HG02938 (cell line): Measurements from ENCODE around the gene FAHD2A.
A peak's percentile ranks its signal among the peaks of the same experiment; 100 is the strongest.
"Not testable (repeated sequence)": the region's sequence is repeated elsewhere in the genome, so short reads cannot be mapped to it uniquely, and the experiment has no call there.

Experiments used
- ATAC-seq: cut with Tn5 transposase; IDR thresholded peaks from one replicate; pipeline ENCODE4 v1.9.1; 2021; ENCODE audit warnings: mild to moderate bottlenecking, moderate library complexity; ENCODE audit not compliant: unreplicated experiment

Gene FAHD2A, protein sequence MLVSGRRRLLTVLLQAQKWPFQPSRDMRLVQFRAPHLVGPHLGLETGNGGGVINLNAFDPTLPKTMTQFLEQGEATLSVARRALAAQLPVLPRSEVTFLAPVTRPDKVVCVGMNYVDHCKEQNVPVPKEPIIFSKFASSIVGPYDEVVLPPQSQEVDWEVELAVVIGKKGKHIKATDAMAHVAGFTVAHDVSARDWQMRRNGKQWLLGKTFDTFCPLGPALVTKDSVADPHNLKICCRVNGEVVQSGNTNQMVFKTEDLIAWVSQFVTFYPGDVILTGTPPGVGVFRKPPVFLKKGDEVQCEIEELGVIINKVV

DNA sequence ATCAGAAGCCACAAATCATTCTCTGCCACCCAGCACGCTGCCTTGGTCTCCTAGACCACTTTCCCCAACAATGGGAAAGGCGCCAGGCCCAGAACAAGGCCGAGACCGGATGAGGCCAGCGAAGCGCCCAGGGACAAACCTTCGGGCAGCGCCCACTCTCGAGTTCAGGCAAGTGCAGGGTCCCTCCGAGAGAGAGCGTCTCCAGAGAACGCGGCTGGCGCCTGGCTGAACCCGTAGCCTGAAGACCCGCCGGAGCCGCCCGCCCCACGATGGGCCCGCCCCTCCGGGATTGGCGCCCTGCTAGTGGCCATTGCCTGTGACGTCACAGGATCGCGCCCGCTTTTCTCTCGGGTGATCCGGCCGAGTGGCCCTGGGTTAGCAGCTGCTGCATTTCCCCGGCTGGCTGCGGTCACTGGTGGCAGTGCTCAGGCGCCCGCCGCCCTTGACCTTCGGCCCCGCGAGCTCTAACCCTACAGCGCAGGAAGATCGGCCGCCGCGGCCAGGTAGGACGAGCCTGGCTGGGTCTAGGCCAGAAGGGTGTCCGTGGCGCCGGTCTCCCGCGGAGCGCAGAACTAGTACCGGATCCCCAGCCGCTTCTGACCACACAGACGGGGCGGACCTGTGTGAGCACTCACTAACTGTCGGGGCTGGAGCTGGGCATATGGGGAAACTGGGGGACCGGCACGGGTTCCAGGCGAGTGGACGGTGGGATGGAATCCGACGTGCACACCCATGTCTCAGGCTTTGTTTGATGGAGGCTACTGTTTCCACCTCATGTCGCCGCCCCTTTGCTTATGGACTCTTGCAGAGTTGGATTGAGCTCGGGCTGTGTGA, at the start of gene FAHD2A:
Gene FAHD2A (plus strand): TSS at position 339 of the 834 bp plus-strand sequence. CDS start 2,851 bp downstream, outside the sequence.
- ATAC-seq = peak; percentile 88

GRCh38 chr2:95353055-95353575, 49.4 kb upstream of the FAHD2A start:
- ATAC-seq = no peak

DNA sequence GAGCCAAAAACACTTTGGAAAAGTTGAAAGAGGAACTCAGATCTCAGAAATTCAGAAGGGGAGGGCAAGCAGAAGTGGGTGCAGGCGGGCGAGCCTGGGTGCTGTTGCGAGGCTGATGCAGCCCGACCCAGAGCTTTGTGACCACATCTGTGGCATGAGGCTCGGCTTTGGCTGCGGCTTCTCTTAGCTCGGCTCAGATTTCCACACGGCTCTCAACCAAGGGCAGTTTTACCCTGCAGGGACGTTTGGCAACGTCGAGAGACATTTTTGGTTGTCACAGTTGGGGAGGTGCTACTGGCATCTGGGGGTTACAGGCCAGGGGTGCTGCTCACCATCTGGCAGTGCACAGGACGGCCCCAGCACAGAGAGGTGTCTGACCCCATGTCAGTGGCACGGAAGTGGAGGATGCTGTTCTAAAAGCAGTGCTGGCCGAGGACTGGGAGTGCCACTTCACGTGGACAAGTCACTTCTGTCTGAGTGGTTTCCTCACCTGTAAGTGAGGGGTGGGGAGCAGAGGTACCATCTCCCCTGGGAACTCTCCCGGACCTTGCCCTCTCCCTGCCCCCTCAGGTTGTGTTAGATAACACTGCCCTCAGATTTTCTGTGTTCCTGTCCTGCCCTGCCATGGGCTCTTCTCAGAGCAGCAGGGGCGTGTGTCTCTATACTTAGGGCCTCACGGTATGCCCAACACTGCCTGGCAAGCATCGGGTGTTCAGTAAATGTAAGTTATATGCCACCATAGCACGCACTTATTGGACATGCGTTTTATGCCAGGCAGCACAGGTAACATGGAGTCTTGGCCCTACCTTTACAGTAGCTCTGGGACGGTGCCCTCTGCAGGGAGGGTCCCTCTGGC, 48.7 kb upstream of the FAHD2A start:
- ATAC-seq = no peak

DNA sequence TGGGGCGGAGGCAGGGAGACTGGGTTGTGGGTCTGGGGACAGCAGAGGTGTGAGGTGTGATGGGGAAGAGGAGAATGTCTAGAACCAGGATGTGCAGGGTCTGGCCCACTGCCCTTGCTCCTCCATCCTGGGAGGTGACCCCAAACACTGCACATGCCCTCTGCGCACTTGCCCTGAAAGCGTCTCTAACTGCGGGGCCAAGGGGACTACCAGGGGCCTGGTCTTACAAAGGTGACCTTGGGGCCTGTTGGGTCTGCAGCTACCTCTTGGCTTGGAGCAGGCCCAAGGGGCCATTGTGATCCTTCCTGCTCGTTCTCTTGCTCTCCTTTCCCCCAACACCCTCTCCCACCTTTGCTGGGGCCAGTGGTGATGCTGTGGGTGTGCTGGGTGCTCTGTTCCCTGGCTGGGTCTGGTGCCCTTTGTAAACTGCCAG, 48.0 kb upstream of the FAHD2A start:
- no peak for ATAC-seq

GRCh38 chr2:95354925-95355324, 47.6 kb upstream of the FAHD2A start:
- ATAC-seq = no peak

DNA sequence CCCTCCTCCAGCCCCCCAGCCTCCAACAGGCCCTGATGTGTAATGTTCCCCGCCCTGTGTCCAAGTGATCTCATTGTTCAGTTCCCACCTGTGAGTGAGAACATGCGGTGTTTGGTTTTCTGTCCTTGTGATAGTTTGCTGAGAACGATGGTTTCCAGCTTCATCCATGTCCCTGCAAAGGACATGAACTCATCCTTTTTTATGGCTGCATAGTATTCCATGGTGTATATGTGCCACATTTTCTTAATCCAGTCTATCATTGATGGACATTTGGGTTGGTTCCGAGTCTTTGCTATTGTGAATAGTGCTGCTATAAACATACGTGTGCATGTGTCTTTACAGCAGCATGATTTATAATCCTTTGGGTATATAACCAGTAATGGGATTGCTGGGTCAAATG, 47.0 kb upstream of the FAHD2A start:
- not testable (repeated sequence) for ATAC-seq

DNA sequence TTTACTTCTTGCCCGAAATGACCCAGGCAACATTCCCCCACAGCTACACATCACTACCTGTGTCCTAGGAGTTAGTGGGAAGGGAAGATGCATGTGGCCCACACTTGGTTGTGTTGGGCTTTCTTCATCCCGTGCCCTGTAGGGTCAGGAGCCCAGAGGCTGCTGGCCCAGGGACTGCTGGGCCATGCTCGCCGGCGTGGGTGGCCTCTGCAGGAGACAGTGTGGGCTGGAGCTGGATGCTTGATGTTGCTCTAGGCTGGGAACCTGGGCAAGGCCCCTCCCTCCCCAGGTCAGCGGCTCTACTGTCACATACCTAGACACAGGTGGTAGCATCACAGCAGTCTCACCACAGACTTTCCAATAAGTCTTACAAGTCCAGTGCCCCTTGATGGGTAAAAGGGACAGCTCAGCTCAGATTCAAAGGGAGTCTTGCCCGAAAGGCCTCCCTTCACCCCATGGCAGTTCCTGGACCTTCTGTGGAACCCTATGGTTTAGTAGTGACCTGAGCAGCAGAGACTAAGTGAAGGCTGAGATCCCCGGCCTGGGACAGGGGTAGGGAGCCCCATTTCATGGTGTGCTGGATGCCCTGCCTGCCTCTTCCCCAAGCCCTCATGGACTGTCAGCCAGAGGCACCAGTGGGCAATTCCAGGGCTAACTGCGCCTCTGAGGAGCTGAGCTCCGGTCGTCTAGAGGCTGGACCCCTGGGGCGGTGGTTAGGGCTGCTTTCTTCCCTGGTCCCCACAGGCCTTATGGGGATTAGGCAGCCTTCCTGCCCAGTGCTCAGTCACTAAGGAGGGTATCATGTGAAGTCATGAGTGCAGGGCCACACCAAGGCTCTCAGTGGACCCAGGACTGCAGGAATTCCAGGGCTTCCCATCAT, 45.4 kb upstream of the FAHD2A start:
- ATAC-seq = no peak

DNA sequence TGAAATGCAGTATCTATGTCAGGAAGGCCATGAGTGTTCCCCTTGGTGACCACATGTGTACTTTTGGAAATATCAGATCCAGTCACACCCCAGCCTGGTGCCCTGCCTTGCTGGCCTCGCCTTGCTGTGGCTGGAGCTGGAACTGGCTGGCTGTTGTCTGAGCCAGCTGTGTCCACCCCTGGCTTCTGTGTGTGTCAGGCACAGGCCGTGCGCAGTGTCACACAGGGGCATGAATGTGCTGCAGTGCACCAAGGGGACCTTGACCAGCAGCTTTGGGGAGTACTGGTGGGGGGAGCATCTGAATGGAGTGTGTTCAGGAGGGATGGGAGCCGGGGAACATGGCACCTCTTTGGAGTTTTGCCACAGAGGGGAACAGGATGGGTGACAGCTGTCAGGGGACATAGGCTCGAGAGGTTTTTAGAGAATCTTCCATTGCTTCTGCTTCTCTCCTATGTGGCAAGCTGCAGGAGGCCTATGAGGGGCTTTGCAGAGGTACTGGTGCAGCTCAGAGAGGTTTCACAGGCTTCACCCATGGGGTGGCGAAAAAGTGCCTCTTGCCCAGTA, 44.7 kb upstream of the FAHD2A start:
- ATAC-seq = no peak

DNA sequence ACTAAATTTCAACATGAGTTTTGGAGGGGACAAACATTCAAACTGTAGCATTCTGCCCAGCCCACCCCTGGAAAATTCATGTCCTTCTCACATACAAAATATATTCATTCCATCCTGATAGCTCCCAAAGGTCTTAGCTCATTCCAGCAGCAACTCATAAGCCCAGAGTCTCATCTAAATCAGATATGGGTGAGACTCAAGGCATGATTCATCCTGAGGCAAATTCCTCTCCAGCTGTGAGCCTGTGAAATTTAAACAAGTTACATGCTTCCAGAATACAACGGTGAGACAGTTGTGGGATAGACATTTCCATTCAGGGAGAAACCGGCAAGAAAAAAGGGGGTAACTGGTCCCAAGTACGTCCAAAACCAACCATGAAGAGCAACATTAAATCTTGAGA, 43.5 kb upstream of the FAHD2A start:
- ATAC-seq = no peak

DNA sequence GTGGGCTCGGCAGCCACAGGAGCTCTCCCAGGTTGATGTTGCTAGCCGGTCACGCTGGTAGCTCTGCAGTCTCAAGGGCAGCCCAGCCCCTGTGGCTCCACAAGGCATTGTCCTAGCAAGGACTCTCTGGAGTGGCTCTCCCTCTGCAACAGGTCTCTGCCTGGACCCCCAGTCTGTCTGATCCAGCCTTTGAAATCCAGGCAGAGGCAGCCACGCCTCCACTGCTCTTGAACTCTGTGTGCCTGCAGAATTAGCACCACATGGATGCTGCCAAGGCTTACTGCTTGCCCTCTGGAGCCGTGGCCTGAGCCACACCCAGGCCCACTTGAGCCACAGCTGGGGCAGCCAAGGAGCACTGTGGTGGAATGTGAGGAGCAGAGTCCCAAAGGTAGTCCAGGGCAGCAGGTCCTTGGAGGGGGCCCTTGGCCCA, 43.0 kb upstream of the FAHD2A start:
- no peak for ATAC-seq

GRCh38 chr2:95361216-95361980, 41.1 kb upstream of the FAHD2A start:
- no peak for ATAC-seq

- ATAC-seq = no peak
These were observed 40.0 kb upstream of the FAHD2A start for GRCh38 chr2:95362486-95362885.

DNA sequence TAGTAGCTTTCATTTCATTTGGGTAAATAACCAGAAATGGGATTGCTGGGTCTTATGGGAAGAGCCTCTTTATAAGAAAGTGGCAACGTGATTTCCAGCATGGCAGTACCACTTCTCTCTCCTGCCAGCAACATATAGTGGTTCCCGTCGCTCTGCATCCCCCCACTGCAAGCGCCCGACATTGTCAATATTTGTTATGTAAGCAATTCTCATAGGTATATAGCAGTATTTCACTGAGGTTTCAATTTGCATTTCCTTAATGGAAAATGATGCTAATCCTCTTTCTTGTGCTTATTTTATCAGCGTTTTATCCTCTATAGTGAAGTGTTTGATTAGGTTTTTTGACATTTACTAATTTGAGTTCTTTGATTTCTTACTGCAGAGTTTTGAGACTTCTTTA, 36.0 kb upstream of the FAHD2A start:
- no peak for ATAC-seq

GRCh38 chr2:95372216-95372829, 30.2 kb upstream of the FAHD2A start:
- ATAC-seq = no peak

DNA sequence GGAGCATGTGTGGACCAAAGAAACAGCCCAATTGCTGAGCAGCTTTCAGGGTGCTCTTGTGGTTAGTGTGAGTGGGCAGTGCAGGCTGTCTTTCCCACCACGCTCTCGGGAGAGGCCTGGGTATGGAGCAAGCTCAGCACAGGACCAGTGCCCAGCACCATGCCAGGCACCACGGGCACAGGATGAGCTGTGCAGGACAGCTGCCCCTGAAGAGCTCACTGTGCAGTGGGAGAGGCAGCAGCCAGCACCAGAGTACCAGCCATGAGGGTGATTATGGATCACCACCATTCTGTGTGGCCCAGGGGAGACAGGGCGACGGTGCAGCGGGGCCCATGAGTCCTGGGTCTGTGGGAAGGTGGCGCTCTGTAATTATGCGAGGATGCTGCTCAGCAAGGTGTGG, 29.7 kb upstream of the FAHD2A start:
- no peak for ATAC-seq

DNA sequence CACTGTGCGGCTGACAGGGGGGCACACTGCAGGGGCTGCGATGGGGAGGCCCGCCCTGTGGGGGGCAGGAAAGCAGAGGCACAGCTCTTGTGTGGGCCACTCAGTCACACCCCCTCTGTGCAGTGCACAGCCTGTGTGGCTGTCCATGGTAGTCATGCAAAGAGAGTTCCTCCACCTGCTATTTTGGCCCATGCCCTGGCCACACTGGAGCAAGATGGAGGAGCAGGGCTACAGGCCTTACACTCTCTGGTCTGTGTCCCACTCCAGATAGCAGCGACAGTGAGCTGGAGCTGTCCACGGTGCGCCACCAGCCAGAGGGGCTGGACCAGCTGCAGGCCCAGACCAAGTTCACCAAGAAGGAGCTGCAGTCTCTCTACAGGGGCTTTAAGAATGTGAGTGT, 28.5 kb upstream of the FAHD2A start:
- ATAC-seq = no peak

DNA sequence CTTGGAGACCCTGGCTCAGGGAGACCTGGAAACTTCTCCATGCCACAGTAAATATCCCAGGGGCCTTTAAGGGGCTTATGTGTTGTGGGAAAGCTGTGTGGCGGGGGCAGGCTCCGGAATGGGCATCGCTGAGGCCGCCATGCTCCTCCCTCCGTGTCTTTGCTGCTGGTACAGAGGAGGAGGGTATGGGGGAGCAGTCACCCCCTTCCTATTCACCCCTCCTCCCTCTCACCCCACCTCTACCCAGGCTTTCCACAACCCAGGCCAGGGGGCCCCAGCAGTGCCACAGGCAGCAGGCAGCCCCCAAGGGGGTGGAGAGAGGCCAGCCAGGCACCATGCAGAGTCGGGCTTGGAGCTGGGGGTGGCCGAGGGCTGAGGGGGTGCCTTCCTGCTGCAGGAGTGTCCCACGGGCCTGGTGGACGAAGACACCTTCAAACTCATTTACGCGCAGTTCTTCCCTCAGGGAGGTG, 28.0 kb upstream of the FAHD2A start:
- ATAC-seq = no peak

GRCh38 chr2:95374921-95375471, 27.5 kb upstream of the FAHD2A start:
- no peak for ATAC-seq
